ENCODE measurements around the gene DDIT4L. TPM values are rescaled to one million over a fixed set of nuclear protein-coding genes. Genes with fewer than 3 reads are reported as not detected.

Gene DDIT4L
- total RNA-seq = 1 to 10 TPM; 1.1 to 9.3 (median 5.0) TPM
- 1 to 10 TPM; 3.7 to 5.2 TPM for polyA plus RNA-seq
- long read RNA-seq, donor 1, partial matches to known transcripts = 0 of 4 reads
- long read RNA-seq, donor 1, other reads (novel, unspliced or antisense) = 1 of 4 reads
- long read RNA-seq, donor 2, transcript DDIT4L-201 (3 exons, 2,604 nt) = major isoform, 12 of 14 reads
- long read RNA-seq, donor 2, partial matches to known transcripts = 0 of 14 reads
- long read RNA-seq, donor 2, other reads (novel, unspliced or antisense) = 0 of 14 reads
- long read RNA-seq, donor 3, transcript DDIT4L-201 (3 exons, 2,604 nt) = major isoform, 7 of 7 reads
- long read RNA-seq, donor 3, partial matches to known transcripts = 0 of 7 reads
- long read RNA-seq, donor 3, other reads (novel, unspliced or antisense) = 0 of 7 reads

GRCh38 chr4:100189820-100190642 lies at the start of gene DDIT4L:
DDIT4L (minus strand) TSS chr4:100190468; CDS start chr4:100189983, 485 bp downstream.
- peak; percentile 43 to 62 (median 60) for DNase-seq
- intact Hi-C loops (cut with DNase I) = no loop called here
- Histone ChIP-seq H3K4me3 (peak within 1 kb of the TSS; percentile 74), H3K4me1 (ENCODE audit: insufficient read depth) (peaks cover 5% of the 10 kb centered on the region), H3K27me3 (no peaks in the 10 kb centered on the region), H3K36me3 (no peaks in the 10 kb centered on the region), H3K27ac (peak within 1 kb of the TSS; percentile 2 to 59), H3K9me3 (no peaks in the 10 kb centered on the region)
- TF ChIP-seq CTCF (IDR thresholded peaks at IDR 0.05) (no peak), POLR2A (IDR thresholded peaks at IDR 0.05) (no peak), EP300 (IDR thresholded peaks at IDR 0.05) (no peak)
- WGBS, 3 donors = 1% methylated on average over 28 to 51 of the region's 51 CpGs

- Histone ChIP-seq H3K27me3 (no peaks in the 10 kb centered on the region), H3K27ac (no peak overlapping the region), H3K36me3 (no peaks in the 10 kb centered on the region), H3K4me1 (ENCODE audit: insufficient read depth) (no peaks in the 10 kb centered on the region), H3K4me3 (no peak overlapping the region), H3K9me3 (no peaks in the 10 kb centered on the region)
- WGBS, 3 donors = 27 to 45% (median 31%) methylated on average over 2 of the region's 2 CpGs
- DNase-seq = peak in 1 of 5 donors; percentile 27
- TF ChIP-seq POLR2A (IDR thresholded peaks at IDR 0.05) (no peak), EP300 (IDR thresholded peaks at IDR 0.05) (no peak), CTCF (IDR thresholded peaks at IDR 0.05) (no peak)
- intact Hi-C loops (cut with DNase I) = no loop called here
Measured at GRCh38 chr4:100240008-100240407, 49.7 kb upstream of the DDIT4L start.

GRCh38 chr4:100224721-100225120 lies 34.5 kb upstream of the DDIT4L start:
- Histone ChIP-seq H3K9me3 (peaks cover 0 to 9% of the 10 kb centered on the region in 2 donors), H3K27me3 (no peaks in the 10 kb centered on the region), H3K4me3 (no peak overlapping the region), H3K36me3 (no peaks in the 10 kb centered on the region), H3K27ac (no peak overlapping the region), H3K4me1 (ENCODE audit: insufficient read depth) (no peaks in the 10 kb centered on the region)
- intact Hi-C loops (cut with DNase I) = no loop called here
- no peak for TF ChIP-seq EP300 (IDR thresholded peaks at IDR 0.05)
- no peak for TF ChIP-seq CTCF (IDR thresholded peaks at IDR 0.05)
- TF ChIP-seq POLR2A (IDR thresholded peaks at IDR 0.05) = no peak
- no peak for DNase-seq

- H3K9me3 ChIP-seq = peaks cover 0 to 9% of the 10 kb centered on the region in 2 donors
- no peak for DNase-seq
- TF ChIP-seq POLR2A (IDR thresholded peaks at IDR 0.05) (no peak), EP300 (IDR thresholded peaks at IDR 0.05) (no peak), CTCF (IDR thresholded peaks at IDR 0.05) (no peak)
- H3K36me3 ChIP-seq = no peaks in the 10 kb centered on the region
- H3K4me3 ChIP-seq = no peak overlapping the region
- H3K27ac ChIP-seq = no peak overlapping the region
- intact Hi-C loops (cut with DNase I) = no loop called here
- no peaks in the 10 kb centered on the region for H3K4me1 ChIP-seq (ENCODE audit: insufficient read depth)
- no peaks in the 10 kb centered on the region for H3K27me3 ChIP-seq
Measured at GRCh38 chr4:100224160-100224559, 33.9 kb upstream of the DDIT4L start.
